A549 treated with GW870086 at 1 μM for 4 hours (cell line): ENCODE measurements around the gene PSG4. TPM values are rescaled to one million over a fixed set of nuclear protein-coding genes. Genes with fewer than 3 reads are reported as not detected.

Experiments
- total RNA-seq: library from RNA; stranded (reverse); fragments of 200-300 nt; extraction: Qiagen RNA extraction; gene quantifications from 5 replicates; pipeline ENCODE4 v1.2.3, GENCODE V29; 2022; ENCODE audit warnings: low read depth

PSG4 gene
- 0.71 to 1.5 TPM (median 0.78 TPM) in 5 replicates for total RNA-seq

DNA sequence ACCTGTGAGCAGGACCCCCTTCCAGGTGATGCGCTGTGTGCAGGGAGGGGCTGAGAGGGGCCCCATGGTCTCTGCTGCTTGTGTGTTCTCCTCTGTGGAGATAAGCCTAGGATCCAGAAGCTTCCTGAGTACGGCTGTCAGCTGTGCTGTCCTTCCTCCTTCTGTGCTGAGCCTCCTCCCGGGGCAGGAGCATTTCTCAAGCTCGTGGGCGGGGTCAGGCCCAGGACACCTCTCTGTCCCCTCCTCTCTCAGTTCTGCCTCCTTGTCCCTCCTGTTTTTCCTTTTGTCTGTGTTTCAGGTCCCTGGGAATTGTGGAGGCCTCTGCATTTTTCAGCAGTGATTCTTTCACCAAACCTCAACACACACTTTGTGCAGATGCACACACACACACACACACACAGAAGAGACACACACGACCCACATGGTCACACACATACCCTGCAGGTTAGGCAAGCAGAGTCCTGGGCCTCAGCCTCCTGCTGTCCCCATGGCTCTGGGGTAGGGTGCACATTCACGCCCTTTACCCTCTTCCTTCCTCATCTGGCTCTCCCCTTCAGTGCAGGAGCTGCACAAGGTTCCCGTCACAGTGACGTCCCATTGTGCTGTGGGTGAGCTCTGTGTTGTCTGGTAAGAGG lies at the start of gene PSG4:
Gene PSG4 (minus strand): TSS at position 168 of the 635 bp plus-strand sequence. CDS start 102 bp downstream, at position 66.

DNA sequence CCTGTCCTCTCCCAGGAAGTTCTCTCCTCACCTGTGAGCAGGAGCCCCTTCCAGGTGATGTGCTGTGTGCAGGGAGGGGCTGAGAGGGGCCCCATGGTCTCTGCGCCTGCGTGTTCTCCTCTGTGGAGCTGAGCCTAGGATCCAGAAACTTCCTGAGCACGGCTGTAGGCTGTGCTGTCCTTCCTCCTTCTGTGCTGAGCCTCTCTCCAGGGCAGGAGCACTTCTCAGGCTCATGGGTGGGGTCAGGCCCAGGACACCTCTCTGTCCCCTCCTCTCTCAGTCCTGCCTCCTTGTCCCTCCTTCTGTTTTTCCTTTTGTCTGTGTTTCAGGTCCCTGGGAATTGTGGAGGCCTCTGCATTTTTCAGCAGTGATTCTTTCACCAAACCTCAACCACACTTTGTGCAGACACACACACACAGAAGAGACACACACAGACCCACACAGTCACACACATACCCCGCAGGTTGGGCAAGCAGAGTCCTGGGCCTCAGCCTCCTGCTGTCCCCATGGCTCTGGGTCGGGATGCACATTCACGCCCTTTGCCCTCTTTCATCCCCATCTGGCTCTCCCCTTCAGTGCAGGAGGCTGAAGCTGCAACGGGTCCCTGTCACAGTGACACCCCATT lies 19.0 kb downstream of the PSG4 start, which contains the start of gene PSG5:
Gene PSG5 (minus strand): TSS at position 226 of the 625 bp plus-strand sequence. CDS start 131 bp downstream, at position 95.

Other genes starting within 250 kb of the PSG4 start
- gene PSG11, start 179.2 kb downstream of the PSG4 start, total RNA-seq, result not detected in 5 replicates
- not detected in 5 replicates for gene PSG2, start 122.9 kb downstream of the PSG4 start, total RNA-seq
- gene PSG5, start 19.1 kb downstream of the PSG4 start, total RNA-seq, result 0.46 to 0.94 TPM (median 0.49 TPM) in 5 replicates
- 0.10 to 0.21 TPM (median 0.14 TPM) in 4 of 5 replicates, not detected in the other for gene PSG9, start 63.9 kb upstream of the PSG4 start, total RNA-seq
- 0.06 to 0.11 TPM (median 0.09 TPM) in 4 of 5 replicates, not detected in the other for gene CD177, start 148.0 kb upstream of the PSG4 start, total RNA-seq
- gene TEX101, start 209.3 kb upstream of the PSG4 start, total RNA-seq, result not detected in 5 replicates